ENCODE measurements around the gene HDAC9.

DNA sequence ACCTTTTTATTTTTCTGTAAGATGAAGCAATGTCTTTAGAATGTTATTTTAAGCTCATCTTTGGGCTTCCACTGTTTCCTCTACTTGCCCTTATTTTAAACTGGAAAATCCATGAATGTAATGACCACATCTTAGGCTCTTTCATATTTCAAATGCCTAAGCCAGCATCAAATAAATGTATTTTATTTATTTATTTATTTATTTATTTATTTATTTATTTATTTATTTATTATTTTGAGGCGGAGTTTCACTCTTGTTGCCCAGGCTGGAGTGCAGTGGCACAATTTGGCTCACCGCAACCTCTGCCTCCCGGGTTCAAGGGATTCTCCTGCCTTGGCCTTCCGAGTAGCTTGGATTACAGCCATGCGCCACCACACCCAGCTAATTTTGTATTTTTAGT, 69.2 kb downstream of the HDAC9 start:
- TF ChIP-seq, protein P1, sequence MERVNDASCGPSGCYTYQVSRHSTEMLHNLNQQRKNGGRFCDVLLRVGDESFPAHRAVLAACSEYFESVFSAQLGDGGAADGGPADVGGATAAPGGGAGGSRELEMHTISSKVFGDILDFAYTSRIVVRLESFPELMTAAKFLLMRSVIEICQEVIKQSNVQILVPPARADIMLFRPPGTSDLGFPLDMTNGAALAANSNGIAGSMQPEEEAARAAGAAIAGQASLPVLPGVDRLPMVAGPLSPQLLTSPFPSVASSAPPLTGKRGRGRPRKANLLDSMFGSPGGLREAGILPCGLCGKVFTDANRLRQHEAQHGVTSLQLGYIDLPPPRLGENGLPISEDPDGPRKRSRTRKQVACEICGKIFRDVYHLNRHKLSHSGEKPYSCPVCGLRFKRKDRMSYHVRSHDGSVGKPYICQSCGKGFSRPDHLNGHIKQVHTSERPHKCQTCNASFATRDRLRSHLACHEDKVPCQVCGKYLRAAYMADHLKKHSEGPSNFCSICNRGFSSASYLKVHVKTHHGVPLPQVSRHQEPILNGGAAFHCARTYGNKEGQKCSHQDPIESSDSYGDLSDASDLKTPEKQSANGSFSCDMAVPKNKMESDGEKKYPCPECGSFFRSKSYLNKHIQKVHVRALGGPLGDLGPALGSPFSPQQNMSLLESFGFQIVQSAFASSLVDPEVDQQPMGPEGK (CRISPR knock-in tag; IDR thresholded peaks at IDR 0.05; ENCODE audit: borderline replicate concordance), result no peak
- TF ChIP-seq ISL1 (CRISPR knock-in tag; IDR thresholded peaks at IDR 0.05) (no peak), ZNF70 (CRISPR knock-in tag; IDR thresholded peaks at IDR 0.05) (no peak), ZNF8 (CRISPR knock-in tag; IDR thresholded peaks at IDR 0.05) (no peak), ZFP3 (CRISPR knock-in tag; IDR thresholded peaks at IDR 0.05) (no peak), ZFP30 (CRISPR knock-in tag; IDR thresholded peaks at IDR 0.05) (no peak), ZC3H10 (CRISPR knock-in tag; IDR thresholded peaks at IDR 0.05) (no peak), BACH2 (CRISPR knock-in tag; IDR thresholded peaks at IDR 0.05; ENCODE audit: borderline replicate concordance) (no peak)
- TF ChIP-seq, protein P2, sequence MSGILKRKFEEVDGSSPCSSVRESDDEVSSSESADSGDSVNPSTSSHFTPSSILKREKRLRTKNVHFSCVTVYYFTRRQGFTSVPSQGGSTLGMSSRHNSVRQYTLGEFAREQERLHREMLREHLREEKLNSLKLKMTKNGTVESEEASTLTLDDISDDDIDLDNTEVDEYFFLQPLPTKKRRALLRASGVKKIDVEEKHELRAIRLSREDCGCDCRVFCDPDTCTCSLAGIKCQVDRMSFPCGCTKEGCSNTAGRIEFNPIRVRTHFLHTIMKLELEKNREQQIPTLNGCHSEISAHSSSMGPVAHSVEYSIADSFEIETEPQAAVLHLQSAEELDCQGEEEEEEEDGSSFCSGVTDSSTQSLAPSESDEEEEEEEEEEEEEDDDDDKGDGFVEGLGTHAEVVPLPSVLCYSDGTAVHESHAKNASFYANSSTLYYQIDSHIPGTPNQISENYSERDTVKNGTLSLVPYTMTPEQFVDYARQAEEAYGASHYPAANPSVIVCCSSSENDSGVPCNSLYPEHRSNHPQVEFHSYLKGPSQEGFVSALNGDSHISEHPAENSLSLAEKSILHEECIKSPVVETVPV (CRISPR knock-in tag; IDR thresholded peaks at IDR 0.05), result no peak

Measured in SK-N-SH treated with all-trans-retinoic acid at 6 μM for 48 hours (cell line).